ENCODE measurements around the gene NAT16. TPM values are rescaled to one million over a fixed set of nuclear protein-coding genes. Genes with fewer than 3 reads are reported as not detected.

NAT16 gene
- total and polyA plus RNA-seq, 8 donors: 0.04 to 0.27 (median 0.09) TPM; not detected in 2

DNA sequence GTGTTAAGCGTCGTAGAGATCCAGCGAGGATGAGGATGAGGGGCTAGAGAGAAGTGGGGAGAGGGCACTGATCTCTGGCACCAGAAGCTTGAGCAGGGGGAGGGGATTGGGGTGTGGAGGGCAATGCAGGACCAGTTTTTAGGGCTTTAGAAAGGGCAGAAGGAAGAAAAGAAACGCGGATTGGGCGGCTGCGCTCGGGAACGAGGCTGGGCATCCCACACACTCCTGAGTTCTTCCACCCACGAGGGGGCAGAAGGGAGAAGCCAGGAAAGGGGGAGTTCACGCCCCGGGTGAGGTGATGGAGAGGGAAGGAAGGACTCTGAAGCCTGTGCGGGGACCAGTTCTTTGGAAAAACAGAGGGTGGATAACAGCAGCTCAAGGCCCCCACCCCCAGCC, 8.7 kb downstream of the NAT16 start:
- no peak for ATAC-seq
- Histone ChIP-seq H3K27me3 (peaks cover 94 to 100% of the 10 kb centered on the region in 2 donors), H3K4me3 (no peak overlapping the region), H3K4me1 (peaks cover 14 to 39% of the 10 kb centered on the region in 2 donors), H3K27ac (no peak overlapping the region), H3K9me3 (no peaks in the 10 kb centered on the region), H3K36me3 (no peaks in the 10 kb centered on the region)
- TF ChIP-seq, protein P1, sequence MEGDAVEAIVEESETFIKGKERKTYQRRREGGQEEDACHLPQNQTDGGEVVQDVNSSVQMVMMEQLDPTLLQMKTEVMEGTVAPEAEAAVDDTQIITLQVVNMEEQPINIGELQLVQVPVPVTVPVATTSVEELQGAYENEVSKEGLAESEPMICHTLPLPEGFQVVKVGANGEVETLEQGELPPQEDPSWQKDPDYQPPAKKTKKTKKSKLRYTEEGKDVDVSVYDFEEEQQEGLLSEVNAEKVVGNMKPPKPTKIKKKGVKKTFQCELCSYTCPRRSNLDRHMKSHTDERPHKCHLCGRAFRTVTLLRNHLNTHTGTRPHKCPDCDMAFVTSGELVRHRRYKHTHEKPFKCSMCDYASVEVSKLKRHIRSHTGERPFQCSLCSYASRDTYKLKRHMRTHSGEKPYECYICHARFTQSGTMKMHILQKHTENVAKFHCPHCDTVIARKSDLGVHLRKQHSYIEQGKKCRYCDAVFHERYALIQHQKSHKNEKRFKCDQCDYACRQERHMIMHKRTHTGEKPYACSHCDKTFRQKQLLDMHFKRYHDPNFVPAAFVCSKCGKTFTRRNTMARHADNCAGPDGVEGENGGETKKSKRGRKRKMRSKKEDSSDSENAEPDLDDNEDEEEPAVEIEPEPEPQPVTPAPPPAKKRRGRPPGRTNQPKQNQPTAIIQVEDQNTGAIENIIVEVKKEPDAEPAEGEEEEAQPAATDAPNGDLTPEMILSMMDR (IDR thresholded peaks at IDR 0.05): no peak
- DNase-seq: no peak
- intact Hi-C loops (cut with DNase I): no loop called here

GRCh38 chr7:101170617-101171441, 9.3 kb downstream of the NAT16 start:
- H3K27me3 ChIP-seq: peaks cover 93 to 100% of the 10 kb centered on the region in 2 donors
- H3K4me1 ChIP-seq: peaks cover 14 to 43% of the 10 kb centered on the region in 2 donors
- intact Hi-C loops (cut with DNase I): no loop called here

GRCh38 chr7:101169838-101170551, 10.1 kb downstream of the NAT16 start:
- Histone ChIP-seq H3K4me1 (peaks cover 14 to 52% of the 10 kb centered on the region in 2 donors), H3K36me3 (no peaks in the 10 kb centered on the region), H3K27me3 (peaks cover 90 to 100% of the 10 kb centered on the region in 2 donors), H3K27ac (no peak overlapping the region), H3K9me3 (no peaks in the 10 kb centered on the region), H3K4me3 (no peak overlapping the region)
- ATAC-seq (peak; percentile 63), DNase-seq (peak in 3 of 4 donors; percentile 62 to 94 (median 67))
- intact Hi-C loops (cut with DNase I): no loop called here
- TF ChIP-seq, protein P1 (IDR thresholded peaks at IDR 0.05): peak; percentile 85 to 93

More at GRCh38 chr7:101170617-101171441, 9.3 kb downstream of the NAT16 start:
- Histone ChIP-seq H3K27ac (no peak overlapping the region), H3K9me3 (no peaks in the 10 kb centered on the region), H3K4me3 (no peak overlapping the region), H3K36me3 (no peaks in the 10 kb centered on the region)
- ATAC-seq (no peak), DNase-seq (no peak)
- TF ChIP-seq, protein P1 (IDR thresholded peaks at IDR 0.05): no peak

DNA sequence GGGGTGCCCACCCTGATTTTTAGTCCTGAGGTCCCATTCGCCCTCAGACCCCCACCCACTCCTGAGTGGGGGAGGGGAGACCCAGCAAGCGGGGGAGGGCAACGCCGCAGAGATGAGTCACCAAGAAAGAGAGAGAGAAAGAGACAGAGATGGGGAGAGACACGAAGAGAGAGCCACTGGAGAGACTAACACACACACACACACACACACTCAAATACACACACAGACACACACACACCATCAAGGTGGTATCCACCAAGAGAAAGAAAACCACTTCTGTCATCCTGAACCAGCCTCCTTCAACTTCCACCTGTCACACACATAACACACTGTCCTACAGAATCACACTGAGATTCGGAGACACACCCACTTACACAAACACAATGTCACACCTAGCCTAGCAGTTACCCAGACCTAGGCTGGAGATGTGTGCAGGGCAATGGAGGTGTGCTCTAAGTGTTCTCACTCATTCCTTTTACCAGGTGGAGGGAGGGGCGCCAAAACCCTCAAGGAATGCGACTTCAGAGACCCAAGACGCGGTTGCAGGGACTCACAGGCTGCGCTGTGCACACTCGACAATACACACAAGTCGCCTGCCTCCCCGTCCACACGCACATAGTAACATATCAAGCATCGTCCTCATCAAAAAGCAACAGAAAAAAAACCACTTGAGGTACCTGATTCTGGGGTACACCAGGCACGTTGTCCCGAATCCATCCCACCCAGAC, 10.8 kb downstream of the NAT16 start:
- TF ChIP-seq, protein P1 (IDR thresholded peaks at IDR 0.05): no peak
- Histone ChIP-seq H3K4me3 (no peak overlapping the region), H3K27me3 (peaks cover 90 to 100% of the 10 kb centered on the region in 2 donors), H3K27ac (no peak overlapping the region), H3K9me3 (no peaks in the 10 kb centered on the region), H3K4me1 (peaks cover 18 to 59% of the 10 kb centered on the region in 2 donors), H3K36me3 (no peaks in the 10 kb centered on the region)
- DNase-seq (peak in 1 of 4 donors; percentile 11), ATAC-seq (no peak)
- intact Hi-C loops (cut with DNase I): no loop called here
